H9 (cell line): ENCODE data around the gene DCPS. TPM values are rescaled to one million over a fixed set of nuclear protein-coding genes. Genes with fewer than 3 reads are reported as not detected.
A peak's percentile ranks its signal among the peaks of the same experiment; 100 is the strongest.

Experiments used
- DNase-seq: peaks from one replicate; pipeline ENCODE4 v3.0.0-alpha.2; 2017
- H2AFZ ChIP-seq: one replicate; pipeline ENCODE4 v1.6.1; 2013; ENCODE audit warnings: mild to moderate bottlenecking, low read length, control low read depth, moderate library complexity
- H2AK5ac ChIP-seq: 2 replicates; pipeline ENCODE4 v1.6.1; 2013; ENCODE audit warnings: low read length, control low read depth, mixed read lengths; ENCODE audit not compliant: insufficient read length
- H2BK120ac ChIP-seq: one replicate; pipeline ENCODE4 v1.6.1; 2013; ENCODE audit warnings: low read depth, mild to moderate bottlenecking, low read length, control low read depth, inconsistent platforms; ENCODE audit not compliant: poor library complexity, severe bottlenecking
- H2BK12ac ChIP-seq: 2 replicates; pipeline ENCODE4 v1.6.1; 2013; ENCODE audit warnings: low read length, control low read depth, mixed read lengths, low read depth; ENCODE audit not compliant: insufficient read length
- H2BK15ac ChIP-seq: 2 replicates; pipeline ENCODE4 v1.6.1; 2013; ENCODE audit warnings: low read depth, low read length, control low read depth
- H2BK20ac ChIP-seq: one replicate; pipeline ENCODE4 v1.6.1; 2013; ENCODE audit warnings: low read depth, mild to moderate bottlenecking, low read length, control low read depth, inconsistent platforms; ENCODE audit not compliant: poor library complexity, severe bottlenecking
- H2BK5ac ChIP-seq: 2 replicates; pipeline ENCODE4 v1.6.1; 2013; ENCODE audit warnings: low read length, control low read depth, mixed read lengths; ENCODE audit not compliant: insufficient read length
- H3K14ac ChIP-seq: 2 replicates; pipeline ENCODE4 v1.6.1; 2013; ENCODE audit warnings: low read length, control low read depth; ENCODE audit not compliant: insufficient read depth
- H3K18ac ChIP-seq: 2 replicates; pipeline ENCODE4 v1.6.1; 2013; ENCODE audit warnings: low read depth, mild to moderate bottlenecking, mixed read lengths, low read length, control low read depth; ENCODE audit not compliant: insufficient read length
- H3K23ac ChIP-seq: 2 replicates; pipeline ENCODE4 v1.6.1; 2013; ENCODE audit warnings: low read length, control low read depth, mixed read lengths, low read depth; ENCODE audit not compliant: insufficient read length
- H3K23me2 ChIP-seq: 2 replicates; pipeline ENCODE4 v1.6.1; 2013; ENCODE audit warnings: low read depth, mild to moderate bottlenecking, mixed read lengths, low read length, control low read depth; ENCODE audit not compliant: insufficient read length, poor library complexity, severe bottlenecking
- H3K27ac ChIP-seq: 2 replicates; pipeline ENCODE4 v1.5.1; 2013; ENCODE audit warnings: low read length, control low read depth, mixed read lengths, low read depth; ENCODE audit not compliant: insufficient read length
- H3K27me3 ChIP-seq: 2 replicates; pipeline ENCODE4 v1.6.1; 2013; ENCODE audit warnings: low read length, control low read depth, inconsistent platforms; ENCODE audit not compliant: insufficient read depth
- H3K4ac ChIP-seq: 2 replicates; pipeline ENCODE4 v1.6.1; 2013; ENCODE audit warnings: low read depth, mild to moderate bottlenecking, control low read depth, inconsistent platforms, low read length, moderate library complexity
- H3K4me1 ChIP-seq: 2 replicates; pipeline ENCODE4 v1.6.1; 2013; ENCODE audit warnings: low read length, control low read depth, inconsistent platforms; ENCODE audit not compliant: insufficient read depth
- H3K4me2 ChIP-seq: 2 replicates; pipeline ENCODE4 v1.6.1; 2013; ENCODE audit warnings: low read length, control low read depth, mixed read lengths; ENCODE audit not compliant: insufficient read length, insufficient read depth
- H3K56ac ChIP-seq: 2 replicates; pipeline ENCODE4 v1.6.1; 2013; ENCODE audit warnings: low read depth, mild to moderate bottlenecking, mixed read lengths, low read length, control low read depth; ENCODE audit not compliant: insufficient read length
- H3K79me1 ChIP-seq: 2 replicates; pipeline ENCODE4 v1.6.1; 2013; ENCODE audit warnings: low read depth, mild to moderate bottlenecking, moderate library complexity, low read length, control low read depth, inconsistent platforms; ENCODE audit not compliant: insufficient read depth, poor library complexity, severe bottlenecking
- H3K79me2 ChIP-seq: 2 replicates; pipeline ENCODE4 v1.6.1; 2013; ENCODE audit warnings: low read length, control low read depth, inconsistent platforms; ENCODE audit not compliant: insufficient read depth
- H3K9ac ChIP-seq: 2 replicates; pipeline ENCODE4 v1.6.1; 2013; ENCODE audit warnings: low read length, control low read depth, mixed read lengths; ENCODE audit not compliant: insufficient read length; ENCODE audit errors: extremely low read depth
- H3K9me3 ChIP-seq: one replicate; pipeline ENCODE4 v1.6.1; 2013; ENCODE audit warnings: low read depth, low read length, inconsistent platforms; ENCODE audit not compliant: control insufficient read depth
- H3T11ph ChIP-seq: one replicate; pipeline ENCODE4 v1.6.1; 2013; ENCODE audit warnings: mild to moderate bottlenecking, low read length, control low read depth, inconsistent platforms
- H4K20me1 ChIP-seq: one replicate; pipeline ENCODE4 v1.6.1; 2013; ENCODE audit not compliant: control insufficient read depth, insufficient read length, insufficient read depth
- H4K5ac ChIP-seq: 2 replicates; pipeline ENCODE4 v1.6.1; 2013; ENCODE audit warnings: low read depth, mild to moderate bottlenecking, mixed read lengths, low read length, control low read depth; ENCODE audit not compliant: insufficient read length
- H4K8ac ChIP-seq: replicated peaks from 2 replicates; pipeline ENCODE4 v1.6.1; 2013; ENCODE audit warnings: low read length, control low read depth, mixed read lengths, low read depth; ENCODE audit not compliant: insufficient read length
- H4K91ac ChIP-seq: 2 replicates; pipeline ENCODE4 v1.6.1; 2013; ENCODE audit warnings: low read depth, mild to moderate bottlenecking, moderate library complexity, mixed read lengths, low read length, control low read depth; ENCODE audit not compliant: insufficient read length
- H3K27ac Mint-ChIP-seq, 3 experiments: 2 replicates in 2 of 3; 3 replicates in 1 of 3; pipeline ENCODE4 v1.8.0; 2020 to 2021; ENCODE audit warnings: mixed read lengths in 3 of 3, mild to moderate bottlenecking in 1 of 3, moderate library complexity in 1 of 3
- H3K27me3 Mint-ChIP-seq: 2 replicates; pipeline ENCODE4 v1.8.0; 2021; ENCODE audit warnings: low read depth, mild to moderate bottlenecking, moderate library complexity, mixed read lengths
- H3K36me3 Mint-ChIP-seq, 3 experiments: 2 replicates in 2 of 3; 3 replicates in 1 of 3; pipeline ENCODE4 v1.8.0; 2020 to 2021; ENCODE audit warnings: low read depth in 3 of 3, mixed read lengths in 3 of 3; ENCODE audit not compliant: insufficient read depth in 1 of 3
- H3K4me1 Mint-ChIP-seq, 2 experiments: 2 replicates each; pipeline ENCODE4 v1.8.0; 2020; ENCODE audit warnings: mixed read lengths in 2 of 2
- H3K4me3 Mint-ChIP-seq, 2 experiments: 2 replicates in 1 of 2; 3 replicates in 1 of 2; pipeline ENCODE4 v1.8.0; 2020 to 2021; ENCODE audit warnings: mild to moderate bottlenecking in 2 of 2, mixed read lengths in 2 of 2, moderate library complexity in 1 of 2
- H3K9me3 Mint-ChIP-seq, 2 experiments: 2 replicates in 1 of 2; 3 replicates in 1 of 2; pipeline ENCODE4 v1.8.0; 2020; ENCODE audit warnings: mild to moderate bottlenecking in 2 of 2, mixed read lengths in 2 of 2, moderate library complexity in 1 of 2
- WGBS: extraction: QIAGEN DNeasy Blood & Tissue Kit; methylation state at CpG from one replicate; pipeline ENCODE4 v1.1.7; 2013; ENCODE audit warnings: missing lambda C conversion rate, low lambda C conversion rate, mixed read lengths; ENCODE audit not compliant: insufficient read length; ENCODE audit errors: extremely low coverage; 5-methylcytosine and 5-hydroxymethylcytosine counted together
- total RNA-seq: library from RNA; stranded (reverse); gene quantifications from 2 replicates; pipeline ENCODE4 v1.2.1, GENCODE V29; 2021
- TF ChIP-seq, protein P1 (sequence below): fragments of 200-600 bp; sonication (generic); conservative IDR thresholded peaks from 3 replicates; pipeline ENCODE4 v1.8.0; 2021; ENCODE audit warnings: antibody characterized with exemption, mild to moderate bottlenecking

Gene DCPS
- total RNA-seq, 1 experiment from 2014 or later: 27.7 TPM

DNA sequence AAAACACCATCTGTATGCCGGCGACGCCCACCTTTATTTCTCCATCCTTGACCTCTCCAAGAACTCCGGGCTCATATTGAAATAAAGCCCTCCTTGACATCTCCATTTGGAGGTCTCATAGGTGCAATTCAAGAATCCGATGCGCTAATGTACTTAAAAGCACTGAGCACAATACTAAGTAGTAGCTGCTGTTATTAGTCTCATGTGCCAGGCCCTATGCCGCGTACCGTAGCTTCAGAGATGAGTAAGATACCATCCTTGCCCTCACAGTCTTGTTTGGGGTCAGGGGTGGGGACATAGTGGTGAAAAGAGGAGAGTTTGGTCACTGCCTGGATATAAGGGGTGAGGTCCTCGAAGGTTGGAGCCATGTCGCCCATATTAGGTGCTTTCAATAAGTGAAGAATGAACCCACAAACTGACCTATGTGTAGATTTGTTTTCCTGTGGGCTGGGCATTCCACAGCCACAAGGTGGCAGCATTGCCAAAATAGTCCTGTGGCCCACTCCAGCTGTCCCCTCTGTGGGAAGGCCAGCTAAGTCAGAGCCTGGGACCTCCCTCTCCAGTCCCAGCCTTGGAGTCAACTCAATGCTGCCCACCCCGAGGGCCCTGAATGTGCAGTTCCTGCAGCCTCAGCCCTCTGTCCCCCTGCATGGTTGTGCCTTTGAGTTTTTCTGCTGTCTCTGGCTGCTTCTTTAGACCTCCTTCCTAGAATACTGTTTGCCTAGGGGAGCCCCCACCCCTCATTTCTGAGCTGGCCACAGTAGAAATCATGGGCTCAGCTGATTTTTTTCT is 6.5 kb downstream of the DCPS start:
- H3K27ac ChIP-seq: no peak overlapping the region

More for the DNA sequence above, 6.5 kb downstream of the DCPS start:
- Mint-ChIP-seq H3K4me1 (peaks cover 0 to 2% of the 10 kb centered on the region in 2 experiments; a peak in 2 of 4 replicates), H3K36me3 (peaks cover 20 to 42% (median 37%) of the 10 kb centered on the region in 3 experiments; a peak in 6 of 7 replicates), H3K27me3 (no peaks in the 10 kb centered on the region), H3K9me3 (no peaks in the 10 kb centered on the region), H3K4me3 (no peak overlapping the region), H3K27ac (no peak overlapping the region)
- H3K23me2 ChIP-seq: no peaks in the 10 kb centered on the region
- no peaks in the 10 kb centered on the region for H3K27me3 ChIP-seq
- H3K79me1 ChIP-seq: no peaks in the 10 kb centered on the region
- H2BK120ac ChIP-seq: no peak overlapping the region
- no peak overlapping the region for H3K23ac ChIP-seq
- no peak overlapping the region for H3K18ac ChIP-seq
- H3K56ac ChIP-seq: no peak overlapping the region
- H2BK5ac ChIP-seq: no peak overlapping the region
- no peak overlapping the region for H3K4ac ChIP-seq
- peak; percentile 80 for DNase-seq
- H4K8ac ChIP-seq: no peak overlapping the region
- H3K4me1 ChIP-seq: no peaks in the 10 kb centered on the region
- no CpG with 5 or more reads among the region's 12 CpGs for WGBS
- no peak overlapping the region for H4K5ac ChIP-seq
- no peak overlapping the region for H2BK20ac ChIP-seq
- no peak overlapping the region for H3K14ac ChIP-seq
- no peak overlapping the region for H3K9ac ChIP-seq
- H2BK15ac ChIP-seq: no peak overlapping the region
- TF ChIP-seq, protein P1, sequence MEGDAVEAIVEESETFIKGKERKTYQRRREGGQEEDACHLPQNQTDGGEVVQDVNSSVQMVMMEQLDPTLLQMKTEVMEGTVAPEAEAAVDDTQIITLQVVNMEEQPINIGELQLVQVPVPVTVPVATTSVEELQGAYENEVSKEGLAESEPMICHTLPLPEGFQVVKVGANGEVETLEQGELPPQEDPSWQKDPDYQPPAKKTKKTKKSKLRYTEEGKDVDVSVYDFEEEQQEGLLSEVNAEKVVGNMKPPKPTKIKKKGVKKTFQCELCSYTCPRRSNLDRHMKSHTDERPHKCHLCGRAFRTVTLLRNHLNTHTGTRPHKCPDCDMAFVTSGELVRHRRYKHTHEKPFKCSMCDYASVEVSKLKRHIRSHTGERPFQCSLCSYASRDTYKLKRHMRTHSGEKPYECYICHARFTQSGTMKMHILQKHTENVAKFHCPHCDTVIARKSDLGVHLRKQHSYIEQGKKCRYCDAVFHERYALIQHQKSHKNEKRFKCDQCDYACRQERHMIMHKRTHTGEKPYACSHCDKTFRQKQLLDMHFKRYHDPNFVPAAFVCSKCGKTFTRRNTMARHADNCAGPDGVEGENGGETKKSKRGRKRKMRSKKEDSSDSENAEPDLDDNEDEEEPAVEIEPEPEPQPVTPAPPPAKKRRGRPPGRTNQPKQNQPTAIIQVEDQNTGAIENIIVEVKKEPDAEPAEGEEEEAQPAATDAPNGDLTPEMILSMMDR: peak; percentile 90
- H4K20me1 ChIP-seq: no peaks in the 10 kb centered on the region
- no peaks in the 10 kb centered on the region for H3K9me3 ChIP-seq
- no peak overlapping the region for H2AK5ac ChIP-seq
- H2BK12ac ChIP-seq: no peak overlapping the region
- H4K91ac ChIP-seq: no peak overlapping the region
- H3K79me2 ChIP-seq: no peaks in the 10 kb centered on the region
- no peak overlapping the region for H3T11ph ChIP-seq
- no peak overlapping the region for H3K4me2 ChIP-seq
- H2AFZ ChIP-seq: no peak overlapping the region
